ENCODE results near the gene EFNA4. TPM values are rescaled to one million over a fixed set of nuclear protein-coding genes. Genes with fewer than 3 reads are reported as not detected.

The EFNA4 gene
- total RNA-seq (2014; rRNA removed; shearing (Covaris generic)): 34.6 and 45.0 TPM in 2 replicates

- peak; percentile 95 for DNase-seq (ENCODE audit: low spot score)
These were observed at the start of gene EFNA4 for GRCh38 chr1:155063550-155064110. EFNA4 (plus strand) TSS chr1:155063740; CDS start chr1:155063824, 84 bp downstream.

- no peak for DNase-seq (ENCODE audit: low spot score)
These were observed 48.6 kb upstream of the EFNA4 start for GRCh38 chr1:155014709-155015508.

- DNase-seq (ENCODE audit: low spot score): no peak
These were observed 47.9 kb upstream of the EFNA4 start for GRCh38 chr1:155015527-155016230.

GRCh38 chr1:155016231-155016831 is 47.2 kb upstream of the EFNA4 start:
- no peak for DNase-seq (ENCODE audit: low spot score)

GRCh38 chr1:155017041-155017945 is 46.2 kb upstream of the EFNA4 start:
- DNase-seq (ENCODE audit: low spot score): peak; percentile 96

- no peak for DNase-seq (ENCODE audit: low spot score)
These were observed 45.6 kb upstream of the EFNA4 start for GRCh38 chr1:155017946-155018316.

- DNase-seq (ENCODE audit: low spot score): no peak
These were observed 44.8 kb upstream of the EFNA4 start for GRCh38 chr1:155018617-155019348.

GRCh38 chr1:155019377-155020245 is 43.9 kb upstream of the EFNA4 start:
- DNase-seq (ENCODE audit: low spot score): no peak

GRCh38 chr1:155022136-155022926 is 41.2 kb upstream of the EFNA4 start:
- no peak for DNase-seq (ENCODE audit: low spot score)

- DNase-seq (ENCODE audit: low spot score): peak; percentile 55
These were observed 40.7 kb upstream of the EFNA4 start for GRCh38 chr1:155022927-155023236.

GRCh38 chr1:155023627-155024026 is 39.9 kb upstream of the EFNA4 start:
- no peak for DNase-seq (ENCODE audit: low spot score)

GRCh38 chr1:155024315-155024714 is 39.2 kb upstream of the EFNA4 start:
- no peak for DNase-seq (ENCODE audit: low spot score)

- no peak for DNase-seq (ENCODE audit: low spot score)
These were observed 37.4 kb upstream of the EFNA4 start for GRCh38 chr1:155026154-155026553.

GRCh38 chr1:155026588-155026987 is 37.0 kb upstream of the EFNA4 start:
- no peak for DNase-seq (ENCODE audit: low spot score)

GRCh38 chr1:155029513-155030242 is 33.9 kb upstream of the EFNA4 start:
- DNase-seq (ENCODE audit: low spot score): no peak

GRCh38 chr1:155030243-155030795 is 33.2 kb upstream of the EFNA4 start:
- DNase-seq (ENCODE audit: low spot score): no peak

- no peak for DNase-seq (ENCODE audit: low spot score)
These were observed 32.6 kb upstream of the EFNA4 start for GRCh38 chr1:155030899-155031298.

GRCh38 chr1:155032886-155033285 is 30.7 kb upstream of the EFNA4 start:
- DNase-seq (ENCODE audit: low spot score): no peak

All from HT-29 (cell line).